Activated CD8-positive, alpha-beta T cell treated with anti-CD3 and anti-CD28 coated beads for 36 hours (primary cell): ENCODE data around the gene CAMK2N1. TPM values are rescaled to one million over a fixed set of nuclear protein-coding genes. Genes with fewer than 3 reads are reported as not detected.
A peak's percentile ranks its signal among the peaks of the same experiment; 100 is the strongest.

Source experiments
- ATAC-seq: fragments of 200-7000 bp; cut with Tn5 transposase; one replicate; pipeline ENCODE4 v1.10.0; 2021; ENCODE audit warnings: mild to moderate bottlenecking, moderate library complexity
- CTCF ChIA-PET: fragments of 350-600 bp; sonication (Branson Sonifier 250); formaldehyde crosslinking; loops from one replicate; lab custom pipeline; 2021; ENCODE audit warnings: antibody characterized with exemption; lab: Charles Lee
- POLR2A ChIA-PET: fragments of 350-600 bp; sonication (Branson Sonifier 250); formaldehyde crosslinking; loops from one replicate; lab custom pipeline; 2021; ENCODE audit warnings: antibody characterized with exemption; lab: Charles Lee
- DNase-seq: peaks from one replicate; pipeline ENCODE4 v3.0.0-alpha.2; 2020
- H3K27ac Mint-ChIP-seq: one replicate; pipeline ENCODE4 v1.8.0; 2021; ENCODE audit warnings: mild to moderate bottlenecking, mixed read lengths
- H3K27me3 Mint-ChIP-seq: one replicate; pipeline ENCODE4 v1.8.0; 2021; ENCODE audit warnings: mixed read lengths
- H3K36me3 Mint-ChIP-seq: one replicate; pipeline ENCODE4 v1.8.0; 2021; ENCODE audit warnings: low read depth, mixed read lengths
- H3K4me1 Mint-ChIP-seq: one replicate; pipeline ENCODE4 v1.8.0; 2021; ENCODE audit warnings: low read depth, mixed read lengths
- H3K4me3 Mint-ChIP-seq: one replicate; pipeline ENCODE4 v1.8.0; 2021; ENCODE audit warnings: mild to moderate bottlenecking, moderate library complexity, mixed read lengths
- H3K9me3 Mint-ChIP-seq: one replicate; pipeline ENCODE4 v1.8.0; 2021; ENCODE audit warnings: mixed read lengths
- intact Hi-C: fragments of 100-400 bp; cut with micrococcal nuclease; formaldehyde crosslinking; loops from one replicate; pipeline ENCODE4 v1.10.0; 2022
- total RNA-seq, 2 experiments: library from RNA; stranded (reverse); gene quantifications; one replicate each; pipeline ENCODE4 v1.2.3, GENCODE V29; 2021
- TF ChIP-seq, protein P1 (sequence below): fragments of 200-600 bp; IDR thresholded peaks from one replicate; pipeline ENCODE4 v1.8.0; 2022; ENCODE audit warnings: antibody characterized with exemption, mild to moderate bottlenecking

CAMK2N1 gene
- total RNA-seq, 2 experiments from 2014 or later, result 0.67 to 0.86 TPM

DNA sequence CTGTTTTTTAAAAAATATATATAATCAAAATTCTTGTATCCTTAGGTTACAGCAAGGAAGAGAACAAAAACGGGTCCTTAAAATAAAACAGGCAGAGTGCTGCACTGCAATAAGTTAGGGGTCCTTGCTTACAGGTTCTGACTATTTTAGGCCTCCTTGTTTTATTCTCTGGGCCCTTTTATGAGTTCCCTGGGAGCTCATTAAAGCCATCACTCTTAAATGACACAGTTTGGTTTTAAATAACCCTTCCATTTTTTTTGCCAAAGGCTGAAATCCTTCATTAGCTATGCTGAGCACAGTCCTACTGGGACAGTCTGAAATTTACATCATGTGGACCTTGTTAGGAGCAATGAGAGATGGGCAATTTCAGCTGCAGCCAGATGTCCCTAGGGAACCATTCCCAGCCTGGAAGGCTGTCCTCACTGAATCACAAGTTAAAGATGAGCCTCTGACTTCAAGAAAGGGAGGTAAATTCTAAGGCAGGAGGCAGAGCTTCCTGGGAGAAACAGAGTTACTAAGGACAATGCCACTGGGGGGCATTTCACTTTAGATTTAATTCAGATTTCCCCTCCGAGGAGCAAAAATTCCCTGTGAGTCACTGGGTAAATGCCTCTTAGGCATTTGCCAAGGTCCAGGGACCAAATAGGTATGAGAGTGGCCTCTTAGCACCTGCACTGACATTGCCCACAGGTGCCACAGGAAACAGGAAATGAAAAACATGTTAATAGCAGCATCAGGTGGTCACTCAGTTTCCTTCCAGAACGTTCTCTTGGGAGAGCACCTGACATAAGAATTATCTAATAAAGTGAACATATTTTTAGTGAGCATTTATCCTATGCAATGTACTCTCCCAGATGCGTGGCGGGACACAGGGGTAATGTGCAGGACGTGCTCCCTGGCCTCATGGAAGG is 25.8 kb upstream of the CAMK2N1 start:
- ChIA-PET POLR2A (no interaction called here), CTCF (interaction anchor here (1.3 kb wide), 1 partner anchor 18 kb away, joined by 6 read pairs; no protein-coding TSS in a partner anchor)
- no peak for ATAC-seq
- DNase-seq, result no peak
- no peaks in the 10 kb centered on the region for H3K9me3 Mint-ChIP-seq
- intact Hi-C loops, result no loop called here
- no peak overlapping the region for H3K27ac Mint-ChIP-seq
- peaks cover 11% of the 10 kb centered on the region for H3K27me3 Mint-ChIP-seq
- peaks cover 4% of the 10 kb centered on the region for H3K4me1 Mint-ChIP-seq
- TF ChIP-seq, protein P1, sequence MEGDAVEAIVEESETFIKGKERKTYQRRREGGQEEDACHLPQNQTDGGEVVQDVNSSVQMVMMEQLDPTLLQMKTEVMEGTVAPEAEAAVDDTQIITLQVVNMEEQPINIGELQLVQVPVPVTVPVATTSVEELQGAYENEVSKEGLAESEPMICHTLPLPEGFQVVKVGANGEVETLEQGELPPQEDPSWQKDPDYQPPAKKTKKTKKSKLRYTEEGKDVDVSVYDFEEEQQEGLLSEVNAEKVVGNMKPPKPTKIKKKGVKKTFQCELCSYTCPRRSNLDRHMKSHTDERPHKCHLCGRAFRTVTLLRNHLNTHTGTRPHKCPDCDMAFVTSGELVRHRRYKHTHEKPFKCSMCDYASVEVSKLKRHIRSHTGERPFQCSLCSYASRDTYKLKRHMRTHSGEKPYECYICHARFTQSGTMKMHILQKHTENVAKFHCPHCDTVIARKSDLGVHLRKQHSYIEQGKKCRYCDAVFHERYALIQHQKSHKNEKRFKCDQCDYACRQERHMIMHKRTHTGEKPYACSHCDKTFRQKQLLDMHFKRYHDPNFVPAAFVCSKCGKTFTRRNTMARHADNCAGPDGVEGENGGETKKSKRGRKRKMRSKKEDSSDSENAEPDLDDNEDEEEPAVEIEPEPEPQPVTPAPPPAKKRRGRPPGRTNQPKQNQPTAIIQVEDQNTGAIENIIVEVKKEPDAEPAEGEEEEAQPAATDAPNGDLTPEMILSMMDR, result no peak
- no peak overlapping the region for H3K4me3 Mint-ChIP-seq
- peaks cover 3% of the 10 kb centered on the region for H3K36me3 Mint-ChIP-seq

DNA sequence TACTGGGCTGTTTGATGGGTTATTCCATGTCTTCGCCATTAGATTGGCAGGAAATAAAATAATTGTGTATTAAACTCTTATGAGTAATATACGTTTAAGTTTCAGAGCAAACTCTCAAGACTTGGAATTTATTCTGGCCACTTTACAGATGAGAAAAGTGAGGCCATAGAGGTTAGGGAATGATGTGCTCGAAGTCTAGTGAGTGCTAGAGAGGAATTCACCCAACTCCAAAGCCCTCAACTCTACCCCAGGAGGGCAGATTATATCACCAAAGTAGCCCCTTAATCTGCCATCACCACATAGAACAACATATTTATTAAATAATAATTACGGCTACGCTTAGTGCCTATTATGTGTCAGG is 22.4 kb upstream of the CAMK2N1 start:
- Mint-ChIP-seq H3K27ac (peak overlapping the region; percentile 89), H3K36me3 (peaks cover 7% of the 10 kb centered on the region), H3K4me3 (peak overlapping the region; percentile 86), H3K9me3 (no peaks in the 10 kb centered on the region), H3K27me3 (peaks cover 4% of the 10 kb centered on the region), H3K4me1 (peaks cover 24% of the 10 kb centered on the region)
- TF ChIP-seq, protein P1, result no peak
- ATAC-seq (no peak), DNase-seq (no peak)
- ChIA-PET CTCF (interaction anchor here (0.7 to 1.4 kb wide), 4 partner anchors 13 to 126 kb away, joined by 3 to 7 read pairs (median 3); no protein-coding TSS in a partner anchor), POLR2A (interaction anchor here (1.2 to 1.4 kb wide), 2 partner anchors 9 to 151 kb away, joined by 3 to 5 read pairs; no protein-coding TSS in a partner anchor)
- intact Hi-C loops, result no loop called here

DNA sequence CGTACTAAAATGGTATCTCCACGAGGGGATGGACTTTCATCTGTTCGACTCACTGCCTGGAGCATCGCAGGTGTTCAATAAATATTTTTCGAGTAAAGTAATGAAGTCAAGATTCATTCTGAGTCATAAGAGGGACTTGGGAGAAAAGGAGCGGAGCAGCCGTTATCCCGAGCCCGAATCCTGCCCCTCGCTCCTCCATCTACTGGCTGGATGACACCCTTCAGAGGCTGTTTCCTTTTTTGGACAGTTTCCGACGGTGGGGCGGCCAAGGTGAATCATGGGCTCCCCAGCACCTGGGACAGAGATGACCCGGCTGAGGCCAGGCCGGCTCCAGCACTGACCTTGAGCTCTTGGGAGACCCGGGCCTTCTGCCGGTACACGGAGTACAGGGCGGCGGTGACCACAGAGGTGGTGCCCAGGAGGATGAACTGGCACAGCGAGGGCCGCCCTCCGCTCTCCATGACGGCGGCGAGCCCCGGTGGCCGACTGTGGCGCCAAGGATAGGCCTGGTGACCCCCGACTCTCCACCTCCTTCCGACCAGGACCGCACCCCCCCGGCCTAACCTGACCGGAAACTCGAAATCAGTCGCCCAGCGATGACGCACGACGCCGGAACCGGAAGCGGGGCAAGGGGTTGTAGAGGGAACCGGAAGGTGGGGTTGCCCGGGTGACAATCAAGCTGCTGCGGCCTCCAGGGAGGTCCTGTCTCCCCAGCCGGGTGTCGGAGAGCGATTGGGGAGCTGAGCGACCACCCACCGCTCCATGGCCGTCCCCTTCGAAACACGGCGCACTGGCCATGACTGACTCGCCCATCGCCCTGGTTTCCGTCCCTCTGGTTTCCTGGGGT is 21.8 kb upstream of the CAMK2N1 start, which contains the start of gene MUL1:
TSS of gene MUL1 (minus strand) at position 588 of the 847 bp plus-strand sequence. CDS start at position 461, 127 bp downstream.
- ChIA-PET POLR2A (interaction anchor here (0.9 to 1.4 kb wide), 3 partner anchors 10 to 279 kb away, joined by 3 to 5 read pairs (median 3); partner anchors contain the start of gene HP1BP3), CTCF (interaction anchor here (0.7 to 1.6 kb wide), 4 partner anchors 12 to 295 kb away, joined by 3 to 7 read pairs (median 3); no protein-coding TSS in a partner anchor)
- Mint-ChIP-seq H3K27ac (peak within 1 kb of the TSS; percentile 89), H3K4me1 (peaks cover 24% of the 10 kb centered on the region), H3K36me3 (peaks cover 7% of the 10 kb centered on the region), H3K4me3 (peak within 1 kb of the TSS; percentile 86), H3K27me3 (peaks cover 3% of the 10 kb centered on the region), H3K9me3 (no peaks in the 10 kb centered on the region)
- TF ChIP-seq, protein P1, result no peak
- peak; percentile 93 for ATAC-seq
- intact Hi-C loops, result no loop called here
- DNase-seq, result peak; percentile 96

DNA sequence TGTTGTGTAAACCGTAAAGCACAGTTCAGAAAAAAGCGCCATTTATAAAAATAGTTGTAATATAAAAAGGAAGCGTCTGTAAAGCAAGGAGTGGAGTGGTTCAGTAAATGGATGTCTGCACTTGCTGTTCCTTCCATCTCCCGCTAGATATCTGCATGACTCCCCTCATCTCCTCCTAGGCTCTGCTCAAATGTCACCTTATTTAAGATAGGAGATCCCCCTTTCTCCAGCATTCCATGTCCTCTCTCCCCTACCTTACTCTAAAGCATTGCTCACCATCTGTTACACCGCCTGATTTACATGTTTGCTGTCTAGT is 21.2 kb upstream of the CAMK2N1 start:
- POLR2A ChIA-PET, result interaction anchor here (0.6 to 1.4 kb wide), 3 partner anchors 10 to 279 kb away, joined by 3 to 5 read pairs (median 3); partner anchors contain the start of gene HP1BP3

More for the DNA sequence above, 21.2 kb upstream of the CAMK2N1 start:
- Mint-ChIP-seq H3K4me3 (peak overlapping the region; percentile 86), H3K27ac (peak overlapping the region; percentile 89), H3K36me3 (peaks cover 7% of the 10 kb centered on the region), H3K9me3 (no peaks in the 10 kb centered on the region), H3K27me3 (peaks cover 3% of the 10 kb centered on the region), H3K4me1 (peaks cover 24% of the 10 kb centered on the region)
- CTCF ChIA-PET, result interaction anchor here (1.4 to 1.6 kb wide), 2 partner anchors 127 to 294 kb away, joined by 3 to 7 read pairs; no protein-coding TSS in a partner anchor
- TF ChIP-seq, protein P1, result no peak
- intact Hi-C loops, result no loop called here
- no peak for DNase-seq
- peak; percentile 21 for ATAC-seq
